GM18526 (cell line): ENCODE data around the gene TSC22D2.

Source experiments
- POLR2A ChIP-seq: IDR thresholded peaks from 3 replicates; pipeline ENCODE4 v1.6.1; 2011; ENCODE audit not compliant: insufficient read length; ENCODE audit errors: extremely low read depth

Gene TSC22D2

GRCh38 chr3:150376001-150376848, 31.9 kb upstream of the TSC22D2 start:
- TF ChIP-seq POLR2A = no peak

DNA sequence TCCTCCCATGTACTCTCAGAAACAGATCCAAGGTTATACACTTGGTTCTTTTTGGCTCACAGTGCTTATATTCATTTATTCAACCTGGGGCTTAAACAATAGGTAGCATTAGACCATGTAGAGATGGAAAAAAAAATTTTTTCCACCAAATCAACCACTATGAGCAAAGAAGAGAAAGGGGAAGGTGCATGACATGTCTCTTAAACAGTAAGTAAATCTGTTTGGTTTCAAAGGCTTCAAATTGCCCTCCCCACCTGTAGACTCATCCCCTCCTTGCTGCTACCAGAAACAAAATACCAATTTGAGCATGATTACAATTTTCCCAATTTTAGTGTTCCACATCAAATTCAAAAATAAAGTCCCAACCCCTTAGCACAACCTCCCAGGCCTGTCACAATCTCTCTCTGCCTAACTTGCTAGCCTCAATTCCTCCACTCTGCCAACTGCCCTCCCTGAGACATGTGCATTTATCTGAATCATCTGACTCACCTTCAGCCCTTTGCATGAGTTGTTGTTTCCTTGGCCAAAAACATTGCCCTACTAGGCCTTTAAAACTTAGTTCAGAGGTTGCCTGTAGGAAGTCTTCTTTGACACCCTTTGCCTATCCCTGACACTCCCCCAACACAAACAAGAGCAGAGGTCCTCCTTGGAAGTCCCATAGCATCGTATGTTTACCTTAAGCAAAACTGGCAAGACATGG, 30.3 kb upstream of the TSC22D2 start:
- no peak for TF ChIP-seq POLR2A

DNA sequence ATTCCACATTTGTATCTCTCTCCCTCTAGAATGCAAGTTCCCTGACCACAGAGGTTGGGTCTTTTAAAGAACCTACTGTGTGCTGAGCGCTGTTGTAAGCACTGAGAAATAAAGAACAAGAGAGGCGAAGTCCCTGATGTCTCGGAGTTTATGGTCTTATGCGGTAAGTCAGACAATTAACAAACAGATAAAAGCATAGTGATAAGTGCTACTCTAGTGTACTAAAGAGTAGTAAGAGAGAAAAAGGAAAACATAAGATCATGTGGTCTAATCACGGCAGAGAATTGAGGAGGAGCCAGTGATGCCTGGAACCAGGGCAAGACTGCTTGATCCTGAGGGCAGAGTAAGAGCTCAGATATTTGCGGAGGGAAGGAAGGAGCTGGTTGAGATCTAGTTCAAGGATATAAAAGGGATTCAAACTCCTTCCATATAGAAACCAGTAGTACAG, 29.8 kb upstream of the TSC22D2 start:
- no peak for TF ChIP-seq POLR2A

DNA sequence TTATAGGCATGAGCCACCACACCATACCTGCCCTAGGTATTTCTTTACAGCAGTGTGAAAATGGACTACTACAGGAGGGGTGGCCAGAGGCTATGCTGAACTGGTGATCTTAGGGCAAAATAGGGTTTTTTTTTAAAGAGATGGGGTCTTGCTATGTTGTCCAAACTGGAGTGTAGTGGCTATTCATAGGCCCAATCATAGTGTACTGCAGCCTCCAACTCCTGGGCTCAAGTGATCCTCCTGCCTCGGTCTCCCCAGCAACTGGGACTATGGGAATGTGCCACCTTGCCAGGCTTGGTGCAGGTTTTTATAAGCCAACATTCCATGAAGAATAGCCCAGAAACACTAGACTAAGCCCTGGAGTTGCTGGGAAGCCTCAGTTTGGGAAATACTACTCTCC, 28.6 kb upstream of the TSC22D2 start:
- TF ChIP-seq POLR2A = no peak

- TF ChIP-seq POLR2A = peak; percentile 46
These were observed 23.5 kb upstream of the TSC22D2 start for GRCh38 chr3:150384296-150385212.

- TF ChIP-seq POLR2A = peak; percentile 18
These were observed 22.5 kb upstream of the TSC22D2 start for GRCh38 chr3:150385296-150386242.

- TF ChIP-seq POLR2A = no peak
These were observed 19.3 kb upstream of the TSC22D2 start for GRCh38 chr3:150388498-150389418.

DNA sequence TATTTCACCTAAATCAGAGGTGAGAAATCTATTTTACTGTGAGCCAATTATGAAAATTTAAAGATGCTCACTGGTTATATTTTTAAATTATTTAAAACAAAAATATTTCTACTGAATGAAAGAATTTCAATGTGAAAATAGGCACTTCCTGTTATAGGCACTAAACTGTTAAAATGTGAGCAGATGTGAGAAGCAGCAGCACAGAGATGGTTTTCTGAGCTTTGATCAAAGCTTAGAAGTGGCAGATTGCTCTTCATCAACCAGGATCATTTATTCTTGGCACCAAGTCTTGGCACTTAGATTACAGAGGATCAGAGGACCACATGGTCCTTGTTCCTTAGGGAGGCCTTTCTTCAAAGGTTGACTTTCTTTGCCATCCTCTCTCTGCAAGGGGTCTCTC, 18.0 kb upstream of the TSC22D2 start:
- no peak for TF ChIP-seq POLR2A

GRCh38 chr3:150391161-150391560, 16.9 kb upstream of the TSC22D2 start:
- TF ChIP-seq POLR2A = no peak

DNA sequence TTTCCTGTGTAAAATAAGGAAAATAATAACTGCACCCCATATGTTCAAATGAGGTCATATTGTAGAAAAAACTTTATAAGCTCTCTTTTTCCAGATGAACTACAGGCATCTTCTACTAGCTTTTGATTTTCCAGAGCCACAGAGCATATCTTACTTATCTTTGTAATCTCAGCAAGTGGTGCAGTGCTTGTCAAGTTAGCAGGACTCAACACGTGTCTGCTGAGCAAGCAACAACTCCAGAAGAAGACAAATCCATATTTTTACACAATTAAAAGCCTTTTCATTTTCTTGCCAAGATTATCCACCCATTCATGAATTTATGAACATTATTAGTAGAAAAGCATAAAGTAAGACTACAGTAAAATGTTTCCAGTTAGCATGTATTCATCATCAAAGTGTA, 14.4 kb upstream of the TSC22D2 start:
- no peak for TF ChIP-seq POLR2A

DNA sequence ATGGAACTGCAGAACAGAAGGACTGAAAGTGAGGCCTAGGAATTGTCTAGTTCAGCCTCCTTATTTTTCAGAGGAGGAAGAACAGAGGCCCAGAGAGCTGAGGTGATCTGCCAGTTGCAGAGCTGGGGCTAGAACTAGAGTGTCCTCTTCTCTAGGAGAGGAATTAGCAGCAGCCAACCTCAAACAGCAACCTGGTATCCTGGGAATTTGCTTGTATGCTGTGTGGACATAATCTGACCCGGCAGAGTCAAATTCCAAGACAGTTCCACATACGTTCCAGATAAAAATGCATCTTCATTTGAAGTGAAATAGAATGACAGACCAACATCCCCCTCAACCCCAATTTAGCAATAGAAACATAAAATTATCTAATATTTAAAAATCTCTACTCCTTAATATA, 13.5 kb upstream of the TSC22D2 start:
- no peak for TF ChIP-seq POLR2A

GRCh38 chr3:150396491-150396890, 11.6 kb upstream of the TSC22D2 start:
- no peak for TF ChIP-seq POLR2A

GRCh38 chr3:150396956-150397550, 11.0 kb upstream of the TSC22D2 start:
- no peak for TF ChIP-seq POLR2A
